K562 (cell line): ENCODE measurements around the gene RIIAD1. TPM values are rescaled to one million over a fixed set of nuclear protein-coding genes. Genes with fewer than 3 reads are reported as not detected.

ENCODE experiments used
- BCL6 ChIP-seq: fragments of 250-450 bp; sonication (Bioruptor Pico); IDR thresholded peaks from 2 replicates; pipeline ENCODE4 v1.4.0; 2020
- CREBBP ChIP-seq: IDR thresholded peaks from one replicate; pipeline ENCODE4 v1.6.1; 2012; ENCODE audit warnings: low read depth, mild to moderate bottlenecking, control low read depth, inconsistent platforms, low read length
- CREM ChIP-seq: IDR thresholded peaks from 2 replicates; pipeline ENCODE4 v1.6.1; 2014; ENCODE audit warnings: antibody characterized with exemption, low read depth
- CTBP1 ChIP-seq: fragments of 450-650 bp; IDR thresholded peaks from 2 replicates; pipeline ENCODE4 v1.6.1; 2016; ENCODE audit warnings: borderline replicate concordance
- DLX4 ChIP-seq: fragments of 250-450 bp; sonication (Bioruptor Pico); IDR thresholded peaks from 2 replicates; pipeline ENCODE4 v1.6.1; 2021; ENCODE audit warnings: mild to moderate bottlenecking
- E2F3 ChIP-seq: fragments of 250-450 bp; sonication (Bioruptor Pico); IDR thresholded peaks from 2 replicates; pipeline ENCODE4 v1.4.0; 2020; ENCODE audit warnings: mild to moderate bottlenecking
- FOXM1 ChIP-seq, 2 experiments: fragments of 450-650 bp in 1 of 2; sonication (generic) in 1 of 2; formaldehyde crosslinking in 1 of 2; IDR thresholded peaks; 2 replicates each; pipeline versions ENCODE4 v1.6.1 to v1.9.0; 2017 to 2022; ENCODE audit warnings: low read depth in 2 of 2, mild to moderate bottlenecking in 2 of 2, missing genetic modification reagents in 1 of 2, moderate library complexity in 1 of 2
- JUND ChIP-seq, 2 experiments: IDR thresholded peaks; 2 replicates in 1 of 2; 3 replicates in 1 of 2; pipeline ENCODE4 v1.6.1; 2011; ENCODE audit warnings: borderline replicate concordance in 2 of 2, low read depth in 2 of 2, low read length in 2 of 2, improper control_type of control experiment in 1 of 2, missing biosample characterization in 1 of 2, missing genetic modification characterization in 1 of 2, missing genetic modification reagents in 1 of 2
- KLF1 ChIP-seq: fragments of 450-650 bp; IDR thresholded peaks from 2 replicates; pipeline ENCODE4 v1.6.1; 2016; ENCODE audit warnings: missing genetic modification characterization, missing compliant biosample characterization
- NCOA6 ChIP-seq: fragments of 450-650 bp; IDR thresholded peaks from 2 replicates; pipeline ENCODE4 v1.6.1; 2017; ENCODE audit warnings: mild to moderate bottlenecking
- NR2C1 ChIP-seq, 2 experiments: fragments of 450-650 bp; IDR thresholded peaks; 2 replicates each; pipeline ENCODE4 v1.6.1; 2017; ENCODE audit warnings: mild to moderate bottlenecking in 2 of 2, antibody characterized with exemption in 1 of 2, inconsistent platforms in 1 of 2, missing compliant biosample characterization in 1 of 2, missing genetic modification characterization in 1 of 2
- POLR2B ChIP-seq: fragments of 450-650 bp; IDR thresholded peaks from 2 replicates; pipeline ENCODE4 v1.6.1; 2018; ENCODE audit warnings: low read depth; ENCODE audit not compliant: partially characterized antibody
- POLR2G ChIP-seq: fragments of 200-400 bp; formaldehyde crosslinking; IDR thresholded peaks from 2 replicates; pipeline ENCODE4 v1.6.1; 2017; ENCODE audit warnings: low read depth, mild to moderate bottlenecking, antibody characterized with exemption, low read length, moderate library complexity
- RHOXF2B ChIP-seq: fragments of 250-450 bp; sonication (Bioruptor Pico); conservative IDR thresholded peaks from 2 replicates; pipeline ENCODE4 v1.5.1; 2021
- SIRT6 ChIP-seq: IDR thresholded peaks from one replicate; pipeline ENCODE4 v1.6.1; 2012; ENCODE audit warnings: low read depth, mild to moderate bottlenecking, control low read depth, inconsistent platforms, low read length, moderate library complexity
- SRSF7 ChIP-seq: fragments of 200-400 bp; formaldehyde crosslinking; optimal IDR thresholded peaks from 2 replicates; pipeline ENCODE3; 2017; ENCODE audit warnings: mild to moderate bottlenecking, low read depth, low read length
- STAT5A ChIP-seq: IDR thresholded peaks from 2 replicates; pipeline ENCODE4 v1.6.1; 2012; ENCODE audit warnings: low read length, inconsistent platforms, borderline replicate concordance
- TFAM ChIP-seq: fragments of 250-450 bp; sonication (Bioruptor Pico); conservative IDR thresholded peaks from 2 replicates; pipeline ENCODE4 v1.5.0; 2021; ENCODE audit warnings: mild to moderate bottlenecking, moderate library complexity
- TRIM28 ChIP-seq: fragments of 450-650 bp; IDR thresholded peaks from 2 replicates; pipeline ENCODE4 v1.6.1; 2017
- U2AF1 ChIP-seq: fragments of 200-400 bp; formaldehyde crosslinking; optimal IDR thresholded peaks from 2 replicates; pipeline ENCODE3; 2017; ENCODE audit warnings: mild to moderate bottlenecking, low read depth, low read length, moderate library complexity
- U2AF2 ChIP-seq: fragments of 200-400 bp; formaldehyde crosslinking; optimal IDR thresholded peaks from 2 replicates; pipeline ENCODE3; 2017; ENCODE audit warnings: low read depth, mild to moderate bottlenecking, low read length
- XRCC5 ChIP-seq: fragments of 200-400 bp; formaldehyde crosslinking; IDR thresholded peaks from 2 replicates; pipeline ENCODE4 v1.6.1; 2017; ENCODE audit warnings: low read depth, mild to moderate bottlenecking, low read length
- ZBTB9 ChIP-seq: fragments of 450-650 bp; formaldehyde crosslinking; IDR thresholded peaks from 2 replicates; pipeline ENCODE4 v1.4.0; 2020; ENCODE audit warnings: mild to moderate bottlenecking, moderate library complexity
- ZNF134 ChIP-seq: fragments of 250-450 bp; sonication (Bioruptor Pico); conservative IDR thresholded peaks from 2 replicates; pipeline ENCODE4 v1.4.0; 2020
- ZNF165 ChIP-seq: fragments of 250-450 bp; sonication (Bioruptor Pico); IDR thresholded peaks from 2 replicates; pipeline ENCODE4 v1.4.0; 2020; ENCODE audit warnings: borderline replicate concordance
- ZNF217 ChIP-seq: sonication (generic); formaldehyde crosslinking; IDR thresholded peaks from 2 replicates; pipeline ENCODE4 v1.8.0; 2022; ENCODE audit warnings: mild to moderate bottlenecking, missing genetic modification reagents
- ZNF436 ChIP-seq: fragments of 250-450, 450-650 bp; sonication (Bioruptor Pico); formaldehyde crosslinking; IDR thresholded peaks from 2 replicates; pipeline ENCODE4 v1.7.0; 2020; ENCODE audit warnings: mild to moderate bottlenecking
- ZSCAN32 ChIP-seq: fragments of 450-650 bp; formaldehyde crosslinking; IDR thresholded peaks from 2 replicates; pipeline ENCODE4 v1.4.0; 2020; ENCODE audit warnings: mild to moderate bottlenecking, moderate library complexity
- ZZZ3 ChIP-seq: fragments of 450-650 bp; IDR thresholded peaks from 2 replicates; pipeline ENCODE4 v1.6.1; 2016; ENCODE audit warnings: antibody characterized with exemption, mild to moderate bottlenecking, moderate library complexity
- polyA plus RNA-seq, 8 experiments: library from polyadenylated mRNA; depleted of rRNA in 4 of 8; stranded (reverse) in 5 of 8; unstranded in 3 of 8; fragments of >200 nt; fragmentation: Nextera tagmentation in 2 of 8; fragmentation: Illumina TruSeq in 1 of 8; extraction: Ambion mirVana in 2 of 8; extraction: Trizol in 1 of 8; gene quantifications; 2 replicates each; pipeline versions ENCODE4 v1.2.1 to v1.2.3, GENCODE V29; 2011 to 2014; ENCODE audit warnings: inconsistent platforms in 1 of 8, missing spikeins in 1 of 8
- total RNA-seq, 7 experiments: library from RNA; depleted of rRNA in 6 of 7; stranded (reverse); fragments of >200 nt in 6 of 7; fragmentation: Illumina TruSeq in 2 of 7; extraction: Trizol in 2 of 7; gene quantifications; 2 replicates each; pipeline versions ENCODE4 v1.2.1 to v1.2.3, GENCODE V29; 2011 to 2021; ENCODE audit warnings: low replicate concordance in 1 of 7

RIIAD1 gene
- total and polyA plus RNA-seq, 9 of the 15 experiments (the other 6 are each of a cell fraction or from before 2014, with no cell fraction given), result not detected

- peak; percentile 38; the same call in 1 of the 2 replicates for TF ChIP-seq JUND (IDR thresholded peaks at IDR 0.05; ENCODE audit: borderline replicate concordance, low read depth, low read length)
- 0 out of 3 replicates have a peak, but pooled peaks have one; percentile 37 for TF ChIP-seq JUND (tag; IDR thresholded peaks at IDR 0.05; ENCODE audit: borderline replicate concordance, low read depth, low read length)
- no peak for TF ChIP-seq TFAM (CRISPR knock-in tag)
- no peak for TF ChIP-seq DLX4
- no peak for TF ChIP-seq BCL6 (CRISPR knock-in tag)
- TF ChIP-seq FOXM1 (IDR thresholded peaks at IDR 0.05; ENCODE audit: low read depth), result peak; percentile 76
- TF ChIP-seq FOXM1 (CRISPR knock-in tag; IDR thresholded peaks at IDR 0.05; ENCODE audit: low read depth), result no peak
- TF ChIP-seq CREM, result peak; percentile 39; the same call in 1 of the 2 replicates
- TF ChIP-seq NCOA6, result no peak
- TF ChIP-seq ZSCAN32 (CRISPR knock-in tag), result no peak
- TF ChIP-seq XRCC5, result no peak
- no peak for TF ChIP-seq ZNF217 (CRISPR knock-in tag)
- peak; percentile 72 for TF ChIP-seq CTBP1
- no peak for TF ChIP-seq ZBTB9 (CRISPR knock-in tag)
- TF ChIP-seq CREBBP, result no peak
- no peak for TF ChIP-seq ZZZ3
- no peak for TF ChIP-seq U2AF1
- TF ChIP-seq E2F3, result no peak
- no peak for TF ChIP-seq SRSF7
- no peak for TF ChIP-seq RHOXF2B
- no peak for TF ChIP-seq ZNF134 (CRISPR knock-in tag)
- no peak for TF ChIP-seq POLR2B
- no peak for TF ChIP-seq U2AF2
- peak; percentile 65 for TF ChIP-seq STAT5A
- no peak for TF ChIP-seq POLR2G
- no peak for TF ChIP-seq SIRT6
- TF ChIP-seq ZNF165 (CRISPR knock-in tag), result no peak
- TF ChIP-seq ZNF436 (CRISPR knock-in tag), result no peak
- 0 out of 2 replicates have a peak, but pooled peaks have one; percentile 48 for TF ChIP-seq TRIM28
- peak; percentile 33; the same call in 1 of the 2 replicates for TF ChIP-seq NR2C1 (IDR thresholded peaks at IDR 0.05)
- TF ChIP-seq NR2C1 (tag; IDR thresholded peaks at IDR 0.05), result peak; percentile 68; the same call in 1 of the 2 replicates
- TF ChIP-seq KLF1, result 0 out of 2 replicates have a peak, but pooled peaks have one; percentile 64
Observed at GRCh38 chr1:151714820-151715725, 6.2 kb upstream of the RIIAD1 start (continued).
